Activated T-cell treated with anti-CD3 and anti-CD28 coated beads for 48 hours (primary cell): ENCODE measurements around the gene YWHAE.
"Not testable (repeated sequence)": the region's sequence is repeated elsewhere in the genome, so short reads cannot be mapped to it uniquely, and the experiment has no call there.

ENCODE experiments used
- DNase-seq: peaks from one replicate; pipeline ENCODE4 v3.0.0-alpha.2; 2020; ENCODE audit warnings: low read depth

The YWHAE gene

GRCh38 chr17:1325766-1326165, 74.3 kb downstream of the YWHAE start:
- no peak for DNase-seq

- no peak for DNase-seq
These were observed 75.7 kb downstream of the YWHAE start for GRCh38 chr17:1324201-1324771.

- no peak for DNase-seq
These were observed 76.7 kb downstream of the YWHAE start for GRCh38 chr17:1323336-1323735.

GRCh38 chr17:1322480-1322879, 77.5 kb downstream of the YWHAE start:
- DNase-seq: no peak

- DNase-seq: no peak
These were observed 78.0 kb downstream of the YWHAE start for GRCh38 chr17:1322014-1322428.

GRCh38 chr17:1315891-1316403, 84.1 kb downstream of the YWHAE start:
- DNase-seq: no peak

GRCh38 chr17:1315409-1315808, 84.6 kb downstream of the YWHAE start:
- no peak for DNase-seq

GRCh38 chr17:1313270-1314005, 86.6 kb downstream of the YWHAE start:
- no peak for DNase-seq

GRCh38 chr17:1312261-1312870, 87.7 kb downstream of the YWHAE start:
- DNase-seq: no peak

GRCh38 chr17:1307829-1308228, 92.2 kb downstream of the YWHAE start:
- DNase-seq: not testable (repeated sequence)

- no peak for DNase-seq
These were observed 95.0 kb downstream of the YWHAE start for GRCh38 chr17:1304962-1305563.

- DNase-seq: no peak
These were observed 95.5 kb downstream of the YWHAE start for GRCh38 chr17:1304522-1304921.

- no peak for DNase-seq
These were observed 97.3 kb downstream of the YWHAE start for GRCh38 chr17:1302761-1303160.

GRCh38 chr17:1301546-1301945, 98.5 kb downstream of the YWHAE start:
- no peak for DNase-seq

GRCh38 chr17:1300371-1300905, 99.6 kb downstream of the YWHAE start:
- no peak for DNase-seq

GRCh38 chr17:1299552-1300370, 100.3 kb downstream of the YWHAE start:
- no peak for DNase-seq

GRCh38 chr17:1298606-1299005, 101.4 kb downstream of the YWHAE start:
- peak; percentile 29 for DNase-seq
